Middle frontal gyrus (tissue), 1 donor: Measurements from ENCODE around the gene PCNX3.

Experiments
- DNase-seq: peaks from one replicate; pipeline ENCODE4 v3.0.0-alpha.2; 2015; ENCODE audit warnings: low spot score; ENCODE audit errors: extremely low spot score

The PCNX3 gene

DNA sequence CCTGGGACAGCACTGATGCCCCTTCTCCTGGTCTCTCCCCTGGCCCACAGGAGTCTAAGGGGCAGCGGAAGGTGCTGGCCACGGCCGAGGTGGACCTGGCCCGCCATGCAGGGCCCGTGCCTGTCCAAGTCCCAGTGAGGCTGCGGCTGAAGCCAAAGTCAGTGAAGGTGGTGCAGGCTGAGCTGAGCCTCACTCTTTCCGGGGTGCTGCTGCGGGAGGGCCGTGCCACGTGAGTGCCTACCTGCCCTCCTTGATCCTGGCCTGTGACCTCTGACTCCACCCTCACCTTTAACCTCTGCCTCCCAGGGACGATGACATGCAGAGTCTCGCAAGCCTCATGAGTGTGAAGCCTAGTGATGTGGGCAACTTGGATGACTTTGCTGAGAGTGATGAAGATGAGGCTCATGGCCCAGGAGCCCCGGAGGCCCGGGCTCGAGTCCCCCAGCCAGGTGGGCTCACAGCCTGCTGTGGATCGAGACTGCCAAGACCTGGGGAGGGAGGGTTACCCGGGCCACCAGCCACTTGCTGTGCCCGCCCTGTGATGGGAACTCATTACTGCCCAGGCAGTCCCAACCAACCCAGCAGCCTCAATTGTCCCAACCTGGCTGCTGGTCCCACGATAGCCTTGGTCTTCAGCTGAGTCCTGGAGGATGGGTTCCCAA lies 35.4 kb upstream of the PCNX3 start:
- no peak for DNase-seq

DNA sequence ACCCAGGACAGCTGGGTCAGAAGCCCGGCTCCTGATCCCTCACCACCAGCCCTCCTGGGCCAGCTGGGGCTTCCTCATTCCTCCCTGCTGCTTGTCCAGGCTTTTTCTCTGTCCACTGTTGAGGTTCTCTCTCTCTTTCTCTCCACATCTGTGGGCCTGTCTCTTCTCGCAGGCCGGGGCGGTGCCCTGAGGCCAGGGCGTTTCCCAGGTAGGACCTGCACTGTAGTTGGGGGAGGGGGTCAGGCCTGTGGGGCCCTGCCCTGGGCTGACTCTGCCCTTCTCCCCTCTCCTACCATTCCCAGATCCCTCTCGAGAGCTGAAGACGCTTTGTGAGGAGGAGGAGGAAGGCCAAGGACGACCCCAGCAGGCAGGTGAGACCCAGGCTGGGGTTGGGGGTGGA lies 34.8 kb upstream of the PCNX3 start:
- DNase-seq: no peak

DNA sequence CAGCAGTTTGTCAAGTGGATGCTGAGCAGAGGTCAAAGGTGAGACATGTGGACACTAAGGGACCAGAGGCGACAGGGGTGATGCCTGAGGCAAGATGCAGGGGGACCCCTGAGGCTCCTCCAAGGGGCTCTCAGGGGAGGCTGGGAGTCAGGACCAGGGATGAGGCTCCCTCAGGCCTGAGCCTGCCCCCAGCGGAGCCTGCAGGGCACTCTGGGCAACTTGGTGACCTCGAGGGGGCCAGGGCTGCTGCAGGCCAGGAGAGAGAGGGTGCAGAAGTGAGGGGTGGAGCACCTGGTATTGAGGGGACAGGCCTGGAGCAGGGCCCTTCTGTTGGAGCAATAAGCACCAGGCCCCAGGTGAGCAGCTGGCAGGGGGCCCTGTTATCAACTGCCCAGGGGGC lies 33.6 kb upstream of the PCNX3 start:
- DNase-seq: no peak

DNA sequence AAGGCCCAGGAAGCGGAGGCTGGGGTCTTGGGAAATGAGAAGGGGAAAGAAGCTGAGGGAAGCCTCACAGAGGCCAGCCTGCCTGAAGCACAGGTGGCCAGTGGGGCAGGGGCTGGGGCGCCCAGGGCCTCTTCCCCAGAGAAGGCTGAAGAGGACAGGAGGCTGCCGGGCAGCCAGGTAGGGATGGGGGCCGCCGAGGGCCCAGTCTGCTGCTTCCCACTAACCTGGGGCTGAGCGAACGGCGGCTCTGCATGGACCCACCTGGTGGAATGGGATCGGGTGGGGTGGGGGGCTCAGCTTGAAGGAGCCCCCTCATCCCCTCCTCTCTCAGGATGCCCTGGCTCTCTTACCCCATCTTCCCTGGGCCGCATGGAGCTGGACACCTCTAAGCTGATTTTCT lies 32.0 kb upstream of the PCNX3 start:
- DNase-seq: no peak

DNA sequence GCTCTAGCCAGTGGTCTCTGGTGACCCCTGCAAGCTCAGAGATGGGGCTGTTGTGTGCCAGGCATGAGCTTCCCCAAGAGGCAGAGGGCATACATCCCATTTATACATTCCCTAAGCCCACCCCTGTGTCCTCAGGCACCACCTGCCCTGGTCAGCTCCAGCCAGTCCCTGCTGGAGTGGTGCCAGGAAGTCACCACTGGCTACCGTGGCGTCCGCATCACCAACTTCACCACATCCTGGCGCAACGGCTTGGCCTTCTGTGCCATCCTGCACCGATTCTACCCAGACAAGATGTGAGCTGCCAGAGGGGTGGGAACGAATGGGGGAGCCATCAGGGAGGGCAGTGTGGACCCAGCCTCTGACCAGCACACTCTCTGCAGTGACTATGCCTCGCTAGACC lies 31.5 kb upstream of the PCNX3 start:
- DNase-seq: no peak

DNA sequence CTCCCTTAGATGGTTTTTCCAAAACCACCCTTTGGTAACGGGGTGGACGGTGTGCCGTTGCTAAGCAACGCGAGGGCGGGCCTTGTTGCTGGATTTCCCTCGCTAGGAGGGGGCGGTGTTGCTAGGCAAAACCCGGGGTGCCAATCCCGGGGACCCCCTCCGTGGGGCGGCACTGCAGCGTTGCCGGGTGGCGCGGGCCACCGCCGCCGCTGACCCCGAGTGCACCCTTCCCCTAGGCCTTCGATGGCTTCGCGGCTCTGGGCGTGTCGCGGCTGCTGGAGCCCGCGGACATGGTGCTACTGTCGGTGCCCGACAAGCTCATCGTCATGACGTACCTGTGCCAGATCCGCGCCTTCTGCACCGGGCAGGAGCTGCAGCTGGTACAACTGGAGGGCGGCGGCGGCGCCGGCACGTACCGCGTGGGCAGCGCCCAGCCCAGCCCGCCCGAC lies 30.8 kb upstream of the PCNX3 start:
- DNase-seq: no peak

DNA sequence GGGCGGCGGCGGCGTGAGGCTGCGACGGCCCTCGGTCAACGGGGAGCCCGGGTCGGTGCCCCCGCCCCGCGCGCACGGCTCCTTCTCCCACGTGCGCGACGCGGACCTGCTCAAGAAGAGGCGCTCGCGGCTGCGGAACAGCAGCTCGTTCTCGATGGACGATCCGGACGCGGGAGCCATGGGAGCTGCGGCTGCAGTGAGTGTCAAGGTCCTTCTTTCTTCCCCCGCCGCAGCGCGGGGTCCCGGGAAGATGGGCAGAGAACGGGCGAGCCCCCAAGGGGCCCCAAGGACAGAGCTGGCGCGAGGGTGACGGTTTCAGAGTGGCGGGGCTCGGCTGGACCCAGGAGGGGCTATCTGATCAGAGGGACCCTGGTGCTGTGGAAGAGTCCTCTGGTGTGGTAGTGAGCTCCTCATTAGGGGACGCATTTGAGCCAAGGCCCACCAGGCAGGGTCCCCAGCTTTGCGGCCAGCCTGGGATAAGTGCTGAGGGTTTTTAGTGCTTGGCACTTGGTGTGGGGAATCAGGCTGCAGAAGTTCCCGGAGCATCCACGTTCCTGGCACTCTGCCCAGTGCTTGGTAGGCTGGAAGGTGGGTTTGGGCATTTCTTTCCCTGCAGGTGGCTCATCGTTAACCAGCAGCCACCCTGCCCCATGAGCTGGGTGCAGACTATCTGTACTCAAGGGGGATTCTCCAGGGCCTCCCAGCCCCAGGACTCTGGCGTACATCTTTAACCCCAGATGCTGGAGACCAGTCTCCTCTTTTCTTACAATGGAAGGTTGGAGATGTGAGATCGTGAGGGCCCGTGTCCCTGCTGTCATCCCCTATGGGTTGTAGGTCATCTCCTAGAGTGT lies 30.0 kb upstream of the PCNX3 start:
- no peak for DNase-seq

DNA sequence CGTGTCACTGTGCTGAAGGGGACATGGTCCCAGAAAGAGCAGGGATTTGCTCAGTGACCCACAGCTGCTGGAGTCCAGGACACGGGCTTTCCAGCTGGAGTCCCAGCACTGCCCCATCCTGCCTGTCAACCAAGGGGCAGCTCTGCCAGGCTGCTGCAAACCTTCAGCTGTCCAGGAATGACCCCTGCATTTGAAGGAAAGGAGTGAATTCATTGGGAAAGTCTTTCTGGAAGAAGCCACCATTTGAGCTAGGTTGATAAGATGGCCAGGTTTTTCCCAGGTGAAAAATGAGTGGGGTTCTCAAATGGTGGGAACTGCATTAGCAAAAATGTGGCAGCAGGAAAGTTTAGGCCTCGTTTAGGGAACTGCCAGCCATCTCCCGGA lies 29.3 kb upstream of the PCNX3 start:
- DNase-seq: no peak

DNA sequence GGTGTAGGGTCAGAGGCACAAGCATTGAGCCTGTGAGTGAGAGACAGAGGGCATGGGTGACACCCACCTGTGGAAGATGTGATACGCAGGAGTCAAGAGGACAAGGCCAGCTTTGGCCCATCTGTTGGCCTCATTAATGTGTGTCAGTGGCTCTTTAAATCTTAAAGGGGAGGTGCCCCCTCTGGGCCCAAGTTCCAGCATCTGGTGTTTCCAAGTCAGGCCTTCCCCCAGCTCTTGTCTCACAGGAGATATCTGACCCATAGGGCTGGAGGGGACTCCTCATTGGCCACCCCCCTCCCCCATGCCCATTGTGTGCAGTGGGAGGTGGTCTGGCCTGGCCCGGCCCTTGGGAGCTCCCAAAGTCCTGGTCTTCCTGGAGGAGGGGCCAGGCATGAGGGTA lies 28.9 kb upstream of the PCNX3 start:
- DNase-seq: no peak

DNA sequence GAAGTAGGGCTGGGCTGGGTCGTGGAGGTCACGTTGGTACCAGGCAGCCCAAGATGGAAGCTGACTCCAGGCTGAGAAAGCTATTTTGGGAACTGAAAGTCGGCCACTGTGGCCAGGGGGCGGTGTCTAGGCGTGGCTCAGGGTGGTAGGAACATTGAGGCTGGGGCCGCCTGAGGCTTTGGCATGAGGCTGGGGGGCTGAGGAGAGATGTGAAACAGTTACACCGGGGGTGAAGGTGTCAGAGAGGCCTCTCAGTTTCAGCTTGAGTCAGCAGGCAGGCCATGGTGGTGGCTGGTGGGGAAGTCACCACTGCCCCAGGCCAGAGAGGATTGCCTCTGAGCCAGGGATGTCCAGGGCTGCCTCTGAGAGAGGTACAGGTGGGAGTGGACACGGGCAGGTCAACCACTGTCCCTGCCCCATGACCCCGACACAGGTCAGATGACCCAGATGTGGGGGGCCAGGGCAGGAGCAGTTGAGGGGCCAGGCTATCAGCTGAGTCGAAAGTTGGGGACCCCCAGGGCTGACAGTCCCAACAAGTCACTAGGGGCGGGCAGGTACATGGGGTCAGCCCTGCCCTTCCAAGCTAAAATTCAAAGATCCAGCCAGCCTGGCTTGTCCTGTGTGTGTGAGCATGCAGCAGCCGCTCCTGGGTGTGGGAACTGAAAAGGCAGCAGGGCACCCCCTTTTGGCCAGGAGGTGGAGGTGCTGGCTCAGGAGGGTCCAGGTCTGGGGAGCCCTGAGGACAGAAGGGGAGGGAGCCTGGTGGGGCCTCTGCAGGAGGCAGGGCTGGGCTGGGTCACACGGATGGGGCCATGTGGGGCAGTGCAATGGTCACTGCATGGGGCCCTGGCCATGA lies 27.1 kb upstream of the PCNX3 start:
- DNase-seq: no peak

DNA sequence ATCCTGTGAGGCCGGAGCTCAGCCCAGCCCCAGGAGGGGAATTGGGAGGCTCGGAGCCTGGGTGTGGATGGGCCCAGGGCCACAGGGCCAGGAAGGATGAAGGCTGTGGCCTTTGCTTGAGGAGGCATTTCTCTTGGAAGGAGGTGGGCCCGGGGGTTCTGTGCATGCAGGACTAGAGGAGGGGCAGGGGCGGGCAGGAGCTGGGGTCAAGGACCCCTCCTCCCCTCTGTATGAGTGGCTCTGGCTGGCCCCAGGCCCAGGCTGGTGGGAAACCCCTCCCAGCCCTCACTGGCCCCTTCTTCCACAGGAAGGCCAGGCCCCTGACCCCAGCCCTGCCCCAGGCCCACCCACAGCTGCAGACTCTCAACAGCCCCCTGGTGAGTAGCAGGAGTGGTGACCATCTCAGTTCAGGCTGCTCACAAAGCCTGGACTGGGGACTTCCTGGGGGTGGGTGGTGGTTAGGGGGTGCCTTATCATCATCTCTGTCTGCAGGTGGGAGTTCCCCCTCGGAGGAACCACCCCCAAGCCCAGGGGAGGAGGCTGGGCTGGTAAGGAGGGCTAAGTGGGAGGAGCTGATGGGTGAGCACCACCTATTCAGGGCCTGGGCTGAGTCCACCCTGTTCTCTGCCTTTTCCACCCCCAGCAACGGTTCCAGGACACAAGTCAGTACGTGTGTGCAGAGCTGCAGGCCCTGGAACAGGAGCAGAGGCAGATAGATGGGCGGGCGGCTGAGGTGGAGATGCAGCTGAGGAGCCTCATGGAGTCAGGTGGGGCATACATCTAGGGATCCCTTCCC lies 25.9 kb upstream of the PCNX3 start:
- no peak for DNase-seq

DNA sequence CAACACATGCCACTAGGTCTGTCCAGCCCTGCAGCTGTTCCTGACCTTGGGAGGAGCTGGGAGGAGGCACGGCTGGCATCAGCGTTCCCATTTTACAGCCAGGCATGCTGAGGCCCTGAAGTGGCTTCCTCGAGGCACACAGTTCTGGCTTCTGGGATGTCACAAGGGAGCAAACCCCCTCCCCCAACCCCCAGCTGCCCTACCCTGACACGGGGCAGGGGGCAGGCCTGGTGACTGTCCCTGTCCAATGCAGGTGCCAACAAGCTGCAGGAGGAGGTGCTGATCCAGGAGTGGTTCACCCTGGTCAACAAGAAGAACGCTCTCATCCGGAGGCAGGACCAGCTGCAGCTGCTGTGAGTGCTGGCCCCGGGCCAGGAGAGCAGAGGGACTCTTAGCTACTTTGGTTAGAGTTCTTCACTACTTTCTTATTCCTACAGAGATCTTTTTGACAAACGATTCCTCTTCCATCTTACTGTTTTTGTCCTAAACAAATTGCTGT lies 25.3 kb upstream of the PCNX3 start:
- no peak for DNase-seq

DNA sequence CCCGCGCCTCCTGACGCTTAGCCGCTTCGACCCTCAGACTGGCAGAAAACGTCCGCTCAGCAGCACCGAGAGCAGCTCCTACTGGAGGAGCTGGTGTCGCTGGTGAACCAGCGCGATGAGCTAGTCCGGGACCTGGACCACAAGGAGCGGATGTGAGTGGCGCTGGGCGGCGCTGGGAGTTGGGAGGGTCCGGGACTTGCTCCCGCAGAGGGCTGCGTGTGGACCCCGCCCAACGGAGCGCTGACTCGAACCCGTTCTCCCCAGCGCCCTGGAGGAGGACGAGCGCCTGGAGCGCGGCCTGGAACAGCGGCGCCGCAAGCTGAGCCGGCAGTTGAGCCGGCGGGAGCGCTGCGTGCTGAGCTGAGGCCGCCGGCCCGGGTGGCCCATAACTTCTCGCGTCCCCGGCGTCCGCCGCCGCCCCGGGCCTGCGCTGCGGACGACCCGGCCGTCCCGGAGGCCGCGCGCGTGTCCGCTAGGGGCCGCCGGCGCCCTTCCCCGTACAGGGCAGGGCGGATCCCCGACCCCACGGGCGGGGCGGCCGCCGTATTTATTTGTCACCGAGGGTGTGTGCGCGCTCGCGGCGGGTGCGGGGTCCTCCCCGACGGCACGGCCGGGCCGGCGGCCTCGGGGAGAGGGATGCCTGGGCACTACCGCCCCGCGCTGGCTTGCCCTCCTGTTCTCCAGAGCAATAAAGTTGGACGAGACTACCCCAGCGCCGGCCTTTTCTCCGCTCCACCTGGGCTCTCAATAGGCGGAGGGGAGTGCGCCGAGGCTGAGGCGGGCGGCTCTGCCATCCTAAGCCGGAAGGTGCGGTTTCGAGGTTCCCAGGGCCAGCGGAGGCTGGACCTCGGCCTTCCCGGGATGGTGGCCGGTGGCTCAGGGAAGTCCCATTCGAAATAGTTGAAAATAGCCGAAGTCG lies 23.4 kb upstream of the PCNX3 start:
- DNase-seq: no peak

DNA sequence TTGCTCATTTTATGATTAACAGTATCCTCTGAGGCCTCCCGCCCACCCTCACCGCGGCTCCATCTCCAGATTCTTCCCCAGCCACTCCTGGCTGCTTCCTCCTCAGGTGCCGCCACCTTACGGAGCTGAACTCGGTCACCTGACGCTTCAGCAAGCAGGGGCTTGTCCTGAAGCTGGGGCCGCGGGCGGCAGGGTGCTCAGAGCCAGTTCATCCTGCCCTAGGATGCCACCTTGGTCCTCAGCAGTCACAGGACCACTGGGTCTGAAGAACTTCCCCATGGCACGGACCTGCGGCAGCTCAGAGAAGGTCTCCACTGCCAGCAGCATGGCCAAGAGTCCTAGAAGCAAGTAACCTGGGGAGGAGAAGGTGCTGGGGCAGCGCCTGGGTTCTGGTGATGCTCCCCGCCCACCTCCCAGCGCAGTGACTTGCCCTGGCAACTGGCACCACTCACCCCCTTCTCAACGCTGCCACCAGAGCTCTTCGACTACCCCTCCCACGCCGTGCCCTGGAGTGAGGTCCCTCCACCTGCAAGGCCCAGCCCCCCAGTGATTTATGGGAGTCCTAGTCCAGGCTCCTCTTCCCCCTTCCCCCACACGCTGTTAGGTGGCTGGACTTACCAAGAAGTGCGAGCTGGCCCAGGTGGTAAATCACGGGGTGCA lies 22.6 kb upstream of the PCNX3 start:
- DNase-seq: no peak

DNA sequence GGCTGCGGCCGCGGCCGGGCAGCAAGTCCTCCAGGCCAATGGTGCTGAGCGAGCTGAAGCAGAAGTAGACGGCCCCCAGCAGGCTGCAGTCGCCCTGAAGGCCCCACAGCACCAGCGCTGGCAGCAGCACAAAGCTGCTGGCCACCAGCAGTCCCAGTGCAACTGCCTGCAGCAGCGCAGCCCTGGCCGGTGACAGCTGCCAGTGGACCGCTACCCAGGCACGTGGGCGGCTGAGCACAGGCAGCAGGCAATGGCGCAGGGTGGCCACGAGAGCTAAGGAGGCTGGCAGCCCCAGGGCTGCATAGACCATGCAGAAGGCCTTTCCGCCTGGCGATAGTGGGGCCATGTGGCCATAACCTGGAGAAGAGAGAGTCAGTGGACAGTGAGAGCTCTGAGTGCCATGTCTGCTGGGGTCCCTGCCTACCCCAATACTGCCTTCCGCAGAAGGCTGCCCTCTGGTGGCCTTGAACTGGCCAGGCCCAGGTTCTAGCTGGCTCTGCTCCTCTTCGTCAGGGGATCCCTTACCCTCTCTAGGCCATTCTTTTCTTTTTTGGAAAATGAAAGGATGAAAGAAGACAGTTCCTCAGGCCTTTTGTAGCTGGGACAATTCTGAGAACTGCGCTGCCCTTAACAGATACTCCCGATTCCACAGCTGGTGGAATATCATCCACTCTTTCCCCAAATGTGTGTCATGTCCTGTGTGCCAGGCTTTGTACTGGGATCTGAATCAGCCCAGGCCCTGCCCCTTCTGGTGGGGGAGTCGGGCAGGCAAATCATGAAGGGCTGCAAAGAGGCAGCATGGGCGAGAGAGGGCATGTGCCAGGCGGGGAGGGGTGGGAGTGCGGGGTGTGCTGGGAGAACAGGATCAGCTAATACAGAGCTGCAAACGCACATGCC lies 21.8 kb upstream of the PCNX3 start:
- no peak for DNase-seq

DNA sequence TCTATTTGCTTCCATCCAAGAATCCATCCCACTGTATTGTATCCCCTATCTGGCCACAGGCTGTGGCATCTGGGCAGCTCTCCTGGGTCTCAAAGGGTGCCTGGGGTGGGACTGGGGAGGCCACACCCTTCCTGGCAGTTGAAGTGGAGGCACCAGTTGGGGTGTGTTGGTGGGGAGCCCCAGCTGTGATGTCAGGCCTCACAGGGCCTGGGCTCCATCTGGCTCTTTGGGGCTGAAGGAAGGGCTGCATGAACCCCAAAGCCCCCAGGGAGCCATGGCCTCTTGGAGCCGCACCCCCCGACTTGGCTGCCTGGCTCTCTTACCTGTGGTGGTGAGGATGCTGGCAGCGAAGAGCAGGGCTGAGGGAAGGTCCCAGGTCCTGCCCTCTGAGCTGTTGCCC lies 20.4 kb upstream of the PCNX3 start:
- DNase-seq: no peak

DNA sequence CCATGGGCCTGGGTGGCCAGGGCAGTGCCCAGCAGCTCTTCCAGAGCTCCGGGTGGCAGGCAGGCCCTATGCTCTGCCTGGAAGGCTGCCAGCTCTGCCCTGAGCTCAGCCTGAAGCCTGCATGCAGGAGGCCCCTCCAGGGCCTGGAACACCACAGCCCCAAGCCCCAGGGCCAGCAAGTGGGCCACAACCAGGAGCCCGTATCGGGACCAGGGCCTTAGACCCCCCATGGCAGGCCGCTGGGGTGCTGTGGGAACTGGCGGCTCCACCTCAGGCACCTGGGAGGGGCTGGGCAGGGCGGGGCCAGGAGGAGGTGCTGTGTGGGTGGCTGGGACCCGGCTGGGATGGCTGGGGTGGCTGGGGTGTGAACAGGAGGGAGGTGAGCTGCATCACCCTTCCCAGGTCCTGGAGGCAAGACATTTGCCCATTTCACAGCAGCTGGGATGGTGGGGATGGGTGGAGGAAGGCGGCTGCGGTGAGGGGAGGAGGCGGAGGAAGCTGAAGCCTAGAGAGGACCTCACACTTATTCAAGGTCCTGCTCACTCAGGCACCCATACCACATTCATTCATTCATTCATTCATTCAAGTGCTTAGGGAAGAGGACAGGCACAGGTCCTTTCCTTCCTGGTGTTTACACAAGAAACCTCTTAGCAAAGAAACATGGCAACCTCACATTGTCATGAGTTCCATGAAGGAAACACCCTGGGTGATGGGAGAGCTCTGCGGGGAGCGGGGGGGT lies 19.9 kb upstream of the PCNX3 start, which contains the start of gene KCNK7:
TSS of gene KCNK7 (minus strand) at position 258 of the 739 bp plus-strand sequence. CDS start at position 230, 28 bp downstream.
- no peak for DNase-seq

DNA sequence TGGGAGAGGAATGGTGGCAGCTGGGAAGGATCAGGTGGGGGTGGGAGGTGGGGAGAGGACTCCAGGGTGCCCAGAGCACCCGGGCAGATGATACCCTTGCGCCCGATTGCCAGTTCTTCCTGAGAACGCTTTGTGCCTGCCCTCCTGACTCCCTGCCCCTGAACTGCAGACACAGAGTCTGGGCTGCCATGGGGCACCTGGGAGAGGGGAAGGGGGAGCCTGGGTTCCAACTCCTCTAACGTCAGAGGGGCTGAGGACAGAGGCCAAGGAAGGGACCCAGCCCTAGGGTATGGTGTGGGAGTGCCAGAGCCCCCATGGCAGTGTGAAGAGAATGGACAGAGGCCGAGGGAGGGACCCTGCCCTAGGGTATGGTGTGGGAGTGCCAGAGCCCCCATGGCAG lies 19.1 kb upstream of the PCNX3 start:
- no peak for DNase-seq
